ENCODE data around the gene ZNF628. TPM values are rescaled to one million over a fixed set of nuclear protein-coding genes. Genes with fewer than 3 reads are reported as not detected.

Gene ZNF628
- total RNA-seq, 1 donor from 2014 or later = 12.7 TPM

DNA sequence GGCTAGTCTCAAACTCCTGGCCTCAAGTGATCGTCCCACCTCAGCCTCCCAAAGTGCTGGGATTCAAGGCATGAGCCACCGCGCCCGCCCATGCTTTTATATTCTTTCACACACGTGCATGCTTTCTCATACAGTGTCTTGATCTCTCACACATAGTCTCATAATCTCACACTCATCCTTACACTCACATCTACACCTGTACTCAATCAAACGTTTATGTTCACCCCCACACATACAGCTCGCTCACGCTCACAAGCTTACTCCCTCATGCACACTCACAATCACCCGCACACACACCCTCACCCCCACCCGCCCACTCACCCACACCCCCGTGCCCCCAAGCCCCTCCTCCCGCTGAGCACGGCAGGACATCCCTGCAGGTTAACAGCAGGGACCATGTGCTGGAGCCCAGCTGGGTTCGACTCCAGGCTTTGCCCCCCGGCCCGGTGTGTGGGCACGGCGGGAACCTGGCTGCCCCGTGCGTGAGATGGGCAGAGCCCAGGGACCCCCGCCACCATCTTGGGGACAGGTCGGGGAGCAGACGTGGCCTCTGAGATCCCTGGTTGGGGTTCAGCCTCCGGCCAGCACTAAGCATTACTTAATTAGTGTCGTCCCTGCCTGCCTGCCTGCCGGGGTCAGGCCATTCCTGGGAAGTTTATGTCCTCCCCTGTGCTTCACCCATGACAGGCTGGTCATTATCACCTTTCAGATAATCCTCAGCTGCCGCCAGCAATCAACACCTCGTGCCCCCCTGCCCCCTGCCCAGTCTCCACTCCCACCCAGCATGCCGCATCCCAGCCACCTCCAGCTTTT, 49.1 kb downstream of the ZNF628 start:
- no peaks in the 10 kb centered on the region for H3K9me3 Mint-ChIP-seq
- no peak overlapping the region for H3K27ac Mint-ChIP-seq
- no peak overlapping the region for H3K4me3 Mint-ChIP-seq
- ChIA-PET POLR2A (interaction anchor here (0.5 to 0.6 kb wide), 3 partner anchors 21 to 1795 kb away, joined by 3 to 4 read pairs (median 4); partner anchors contain the start of gene ZNF543), CTCF (no interaction called here)
- TF ChIP-seq, protein P1, sequence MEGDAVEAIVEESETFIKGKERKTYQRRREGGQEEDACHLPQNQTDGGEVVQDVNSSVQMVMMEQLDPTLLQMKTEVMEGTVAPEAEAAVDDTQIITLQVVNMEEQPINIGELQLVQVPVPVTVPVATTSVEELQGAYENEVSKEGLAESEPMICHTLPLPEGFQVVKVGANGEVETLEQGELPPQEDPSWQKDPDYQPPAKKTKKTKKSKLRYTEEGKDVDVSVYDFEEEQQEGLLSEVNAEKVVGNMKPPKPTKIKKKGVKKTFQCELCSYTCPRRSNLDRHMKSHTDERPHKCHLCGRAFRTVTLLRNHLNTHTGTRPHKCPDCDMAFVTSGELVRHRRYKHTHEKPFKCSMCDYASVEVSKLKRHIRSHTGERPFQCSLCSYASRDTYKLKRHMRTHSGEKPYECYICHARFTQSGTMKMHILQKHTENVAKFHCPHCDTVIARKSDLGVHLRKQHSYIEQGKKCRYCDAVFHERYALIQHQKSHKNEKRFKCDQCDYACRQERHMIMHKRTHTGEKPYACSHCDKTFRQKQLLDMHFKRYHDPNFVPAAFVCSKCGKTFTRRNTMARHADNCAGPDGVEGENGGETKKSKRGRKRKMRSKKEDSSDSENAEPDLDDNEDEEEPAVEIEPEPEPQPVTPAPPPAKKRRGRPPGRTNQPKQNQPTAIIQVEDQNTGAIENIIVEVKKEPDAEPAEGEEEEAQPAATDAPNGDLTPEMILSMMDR (IDR thresholded peaks at IDR 0.05) = no peak
- ATAC-seq (ENCODE audit: low read depth) = no peak
- no peak for DNase-seq
- intact Hi-C loops (cut with micrococcal nuclease) = no loop called here
- no peaks in the 10 kb centered on the region for H3K27me3 Mint-ChIP-seq
- H3K36me3 Mint-ChIP-seq (ENCODE audit: low read depth) = no peaks in the 10 kb centered on the region
- no peaks in the 10 kb centered on the region for H3K4me1 Mint-ChIP-seq

DNA sequence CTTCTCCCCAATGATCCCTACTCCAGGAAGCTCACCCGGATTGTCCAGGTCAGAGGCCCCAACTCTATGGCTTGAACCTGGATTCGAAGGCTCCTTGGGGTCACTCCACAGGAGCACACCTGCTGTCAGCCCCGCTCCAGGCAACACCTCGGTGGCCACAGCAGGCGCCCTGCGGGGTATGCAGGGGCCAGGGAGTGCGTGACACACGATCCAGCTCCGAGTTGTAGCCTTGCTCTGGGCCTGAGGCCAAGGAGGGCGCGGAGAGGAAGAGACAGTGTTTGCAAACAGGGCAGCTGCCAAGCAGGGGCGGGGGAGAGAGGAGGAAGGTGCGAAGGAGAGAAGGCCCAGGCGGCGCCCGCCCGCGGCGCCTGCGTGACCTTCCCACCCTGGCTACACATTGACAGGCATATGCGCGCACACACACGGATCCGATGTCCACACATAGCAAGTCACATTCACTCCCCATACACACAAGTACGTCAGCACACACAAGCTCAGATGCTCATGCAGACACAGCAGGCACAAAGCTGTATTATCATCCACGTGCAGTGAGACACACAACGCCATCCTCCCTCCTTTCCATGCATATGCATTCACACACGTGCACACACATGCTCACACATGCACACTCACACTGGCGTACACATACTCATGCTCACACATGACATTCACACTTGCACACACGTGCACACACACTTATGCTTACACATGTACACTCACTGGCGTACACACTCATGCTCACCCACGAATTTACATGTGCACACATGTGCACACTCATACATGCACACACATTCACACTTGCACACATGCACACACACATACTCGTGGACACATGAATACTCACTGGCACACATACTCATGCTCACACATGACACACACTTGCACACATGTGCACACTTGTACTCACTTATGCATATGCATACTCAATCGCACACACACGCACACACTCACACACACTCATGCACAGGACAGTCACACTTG, 50.1 kb downstream of the ZNF628 start:
- no peaks in the 10 kb centered on the region for H3K4me1 Mint-ChIP-seq
- H3K36me3 Mint-ChIP-seq (ENCODE audit: low read depth) = no peaks in the 10 kb centered on the region
- TF ChIP-seq, protein P1 (IDR thresholded peaks at IDR 0.05) = no peak
- intact Hi-C loops (cut with micrococcal nuclease) = no loop called here
- no peak for ATAC-seq (ENCODE audit: low read depth)
- ChIA-PET POLR2A (interaction anchor here (0.5 kb wide), 1 partner anchor 49 kb away, joined by 4 read pairs; no protein-coding TSS in a partner anchor), CTCF (no interaction called here)
- no peak overlapping the region for H3K27ac Mint-ChIP-seq
- H3K9me3 Mint-ChIP-seq = no peaks in the 10 kb centered on the region
- no peaks in the 10 kb centered on the region for H3K27me3 Mint-ChIP-seq
- no peak overlapping the region for H3K4me3 Mint-ChIP-seq
- no peak for DNase-seq

GRCh38 chr19:55527197-55528029, 51.0 kb downstream of the ZNF628 start:
- CTCF ChIA-PET = no interaction called here
- intact Hi-C loops (cut with micrococcal nuclease) = no loop called here

GRCh38 chr19:55528030-55528803, 51.8 kb downstream of the ZNF628 start:
- ChIA-PET POLR2A (no interaction called here), CTCF (no interaction called here)
- TF ChIP-seq, protein P1 (IDR thresholded peaks at IDR 0.05) = no peak
- no peak for ATAC-seq (ENCODE audit: low read depth)
- no peaks in the 10 kb centered on the region for H3K9me3 Mint-ChIP-seq
- H3K27me3 Mint-ChIP-seq = no peaks in the 10 kb centered on the region
- intact Hi-C loops (cut with micrococcal nuclease) = no loop called here
- no peak overlapping the region for H3K27ac Mint-ChIP-seq
- H3K4me3 Mint-ChIP-seq = no peak overlapping the region
- no peaks in the 10 kb centered on the region for H3K36me3 Mint-ChIP-seq (ENCODE audit: low read depth)
- no peaks in the 10 kb centered on the region for H3K4me1 Mint-ChIP-seq
- DNase-seq = no peak

More at GRCh38 chr19:55527197-55528029, 51.0 kb downstream of the ZNF628 start:
- Mint-ChIP-seq H3K9me3 (no peaks in the 10 kb centered on the region), H3K27me3 (no peaks in the 10 kb centered on the region), H3K4me3 (no peak overlapping the region), H3K4me1 (no peaks in the 10 kb centered on the region), H3K36me3 (ENCODE audit: low read depth) (no peaks in the 10 kb centered on the region), H3K27ac (no peak overlapping the region)
- TF ChIP-seq, protein P1 (IDR thresholded peaks at IDR 0.05) = no peak
- POLR2A ChIA-PET = no interaction called here
- ATAC-seq (ENCODE audit: low read depth) (no peak), DNase-seq (no peak)

Data from activated B cell treated with CpG ODN at 0.5 μM for 24 hours (primary cell).